Astrocyte of the spinal cord (primary cell): Measurements from ENCODE around the gene ICOS.

ENCODE experiments used
- DNase-seq: peaks from one replicate; pipeline ENCODE4 v3.0.0; 2011; ENCODE audit warnings: low read depth, low spot score
- H3K4me3 ChIP-seq: 2 replicates; pipeline ENCODE4 v1.5.1; 2011; ENCODE audit warnings: low read depth, mild to moderate bottlenecking, low read length, moderate library complexity
- in situ Hi-C: cut with HindIII; loops from 2 replicates; pipeline ENCODE4 v1.10.0; 2017; ENCODE audit warnings: low sequenced_read_pairs
- TF ChIP-seq, protein P1 (sequence below): IDR thresholded peaks from 2 replicates; pipeline ENCODE4 v1.5.1; 2012; ENCODE audit warnings: low read depth, mild to moderate bottlenecking, low read length, inconsistent platforms

ICOS gene

DNA sequence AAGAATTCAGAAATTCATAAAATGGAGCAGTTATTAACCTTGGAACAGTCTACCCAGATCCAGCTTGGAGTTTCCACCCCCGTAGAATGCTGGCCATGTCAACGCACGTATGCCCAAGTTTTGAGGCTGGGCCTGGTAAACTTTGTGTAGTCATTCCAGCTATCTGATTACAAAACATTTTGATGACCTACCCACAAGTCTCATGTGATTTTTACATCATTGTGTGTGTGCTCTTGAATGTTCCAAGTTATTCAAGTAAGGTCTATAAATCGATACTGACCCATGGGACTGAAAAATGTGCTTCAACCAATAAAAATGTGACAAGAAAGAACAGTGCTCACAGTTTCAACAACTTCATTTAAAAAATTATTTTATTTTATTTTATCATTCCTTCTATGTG lies 32.5 kb upstream of the ICOS start:
- in situ Hi-C loops = no loop called here
- DNase-seq = no peak
- H3K4me3 ChIP-seq = no peak overlapping the region
- TF ChIP-seq, protein P1, sequence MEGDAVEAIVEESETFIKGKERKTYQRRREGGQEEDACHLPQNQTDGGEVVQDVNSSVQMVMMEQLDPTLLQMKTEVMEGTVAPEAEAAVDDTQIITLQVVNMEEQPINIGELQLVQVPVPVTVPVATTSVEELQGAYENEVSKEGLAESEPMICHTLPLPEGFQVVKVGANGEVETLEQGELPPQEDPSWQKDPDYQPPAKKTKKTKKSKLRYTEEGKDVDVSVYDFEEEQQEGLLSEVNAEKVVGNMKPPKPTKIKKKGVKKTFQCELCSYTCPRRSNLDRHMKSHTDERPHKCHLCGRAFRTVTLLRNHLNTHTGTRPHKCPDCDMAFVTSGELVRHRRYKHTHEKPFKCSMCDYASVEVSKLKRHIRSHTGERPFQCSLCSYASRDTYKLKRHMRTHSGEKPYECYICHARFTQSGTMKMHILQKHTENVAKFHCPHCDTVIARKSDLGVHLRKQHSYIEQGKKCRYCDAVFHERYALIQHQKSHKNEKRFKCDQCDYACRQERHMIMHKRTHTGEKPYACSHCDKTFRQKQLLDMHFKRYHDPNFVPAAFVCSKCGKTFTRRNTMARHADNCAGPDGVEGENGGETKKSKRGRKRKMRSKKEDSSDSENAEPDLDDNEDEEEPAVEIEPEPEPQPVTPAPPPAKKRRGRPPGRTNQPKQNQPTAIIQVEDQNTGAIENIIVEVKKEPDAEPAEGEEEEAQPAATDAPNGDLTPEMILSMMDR = no peak

DNA sequence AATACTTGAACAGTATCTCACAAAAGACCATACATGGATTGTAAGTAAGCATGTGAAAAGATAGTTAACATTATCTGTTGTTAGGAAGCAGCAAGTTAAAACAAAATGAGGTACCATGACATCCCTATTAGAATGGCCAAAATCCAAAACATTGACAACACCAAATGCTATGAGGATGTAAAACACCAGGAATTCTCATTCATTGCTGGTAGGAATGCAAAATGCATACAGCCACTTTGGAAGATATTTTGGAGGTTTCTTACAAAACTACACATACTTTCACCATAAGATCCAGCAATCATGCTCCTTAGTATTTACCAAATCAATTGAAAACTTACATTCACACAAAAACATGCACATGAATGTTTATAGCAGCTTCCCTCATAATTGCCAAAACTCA lies 30.9 kb upstream of the ICOS start:
- no peak for DNase-seq
- in situ Hi-C loops = no loop called here
- no peak overlapping the region for H3K4me3 ChIP-seq
- TF ChIP-seq, protein P1 = no peak

DNA sequence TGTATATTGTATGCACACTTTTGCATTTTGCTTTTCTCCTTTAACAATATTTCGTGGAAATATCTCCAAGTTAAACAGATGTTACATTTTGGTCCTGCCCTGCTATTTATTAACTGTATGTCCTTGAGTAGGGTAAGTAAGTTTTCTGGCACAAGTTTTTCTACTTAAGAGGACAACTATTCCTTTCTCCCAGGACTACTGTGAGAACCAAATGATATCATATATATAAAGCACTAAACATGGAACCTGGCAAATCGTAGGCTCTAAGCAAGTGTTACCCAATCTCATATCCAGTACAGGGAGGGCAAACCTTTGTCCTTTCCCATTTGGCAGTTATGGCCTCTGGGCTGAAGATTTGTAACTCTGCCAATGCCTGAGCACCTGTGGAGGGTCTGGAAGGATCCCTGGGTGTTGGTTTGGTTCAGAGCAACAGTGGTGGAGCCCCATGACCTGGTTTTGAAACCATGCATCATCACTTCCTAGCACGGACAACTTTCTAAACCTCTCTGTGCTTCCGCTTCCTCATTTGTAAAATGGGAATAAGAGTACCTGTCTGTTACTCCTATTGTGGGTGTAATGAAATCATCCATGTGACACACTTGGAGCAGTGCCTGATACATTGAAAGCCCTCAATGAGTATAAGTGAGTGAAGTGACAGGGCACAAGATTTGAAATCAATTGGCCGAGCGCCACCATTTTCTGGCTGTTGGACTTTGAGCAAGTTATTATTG lies 28.3 kb upstream of the ICOS start:
- in situ Hi-C loops = no loop called here
- no peak overlapping the region for H3K4me3 ChIP-seq
- TF ChIP-seq, protein P1 = no peak
- DNase-seq = no peak

DNA sequence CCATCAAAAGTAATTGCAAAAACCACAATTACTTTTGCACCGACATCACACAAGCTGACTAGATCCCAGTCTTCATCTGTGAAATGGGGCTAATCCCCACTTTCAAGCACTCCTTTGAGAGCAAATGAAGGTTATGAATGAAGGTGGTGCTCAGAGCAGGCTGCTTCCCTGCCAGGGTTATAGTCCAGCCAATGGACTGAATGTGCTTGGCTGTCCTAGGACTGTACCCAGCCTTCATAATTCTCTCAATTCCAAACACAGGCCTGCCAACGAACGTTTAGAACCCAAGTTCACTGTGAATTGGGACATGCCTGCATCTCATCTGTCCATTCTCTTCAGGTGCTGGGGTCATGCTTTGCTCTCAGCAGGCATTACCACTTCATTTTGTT lies 27.8 kb upstream of the ICOS start:
- no peak for DNase-seq
- H3K4me3 ChIP-seq = no peak overlapping the region
- TF ChIP-seq, protein P1 = no peak
- in situ Hi-C loops = no loop called here

DNA sequence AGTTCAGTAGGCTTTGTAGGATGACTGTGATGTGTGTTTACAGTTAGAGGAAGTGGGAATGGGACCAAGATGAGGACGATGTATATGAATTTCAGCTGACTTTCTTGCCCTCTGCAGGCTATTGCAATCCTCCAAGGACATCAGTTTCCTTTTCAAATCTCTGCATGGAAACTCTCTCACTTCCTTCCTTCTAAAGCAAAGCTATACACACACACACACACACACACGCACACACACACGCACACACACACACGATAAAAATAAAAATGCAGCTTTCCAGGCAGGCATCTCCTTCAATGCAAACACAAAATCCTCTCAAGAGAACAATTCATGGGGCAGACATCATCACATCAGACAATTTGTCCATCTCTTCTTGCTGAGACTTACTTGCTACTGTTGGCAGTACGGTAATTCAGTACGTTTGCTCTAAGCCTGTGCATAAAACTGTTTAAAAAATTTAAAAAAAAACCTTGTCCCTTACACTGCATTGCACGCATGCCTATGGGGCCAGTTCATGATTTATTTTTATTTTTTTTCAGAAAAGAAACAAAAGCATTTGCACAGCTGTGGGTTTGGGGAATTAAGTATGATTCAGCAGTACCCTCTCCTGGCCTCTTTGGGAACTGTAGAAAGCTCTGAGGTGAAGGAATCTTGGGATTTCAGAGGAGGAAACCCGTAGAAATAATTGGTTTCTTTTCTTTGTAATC lies 27.1 kb upstream of the ICOS start:
- peak; percentile 78 for DNase-seq
- H3K4me3 ChIP-seq = peak overlapping the region; percentile 1
- in situ Hi-C loops = no loop called here
- TF ChIP-seq, protein P1 = peak; percentile 81

DNA sequence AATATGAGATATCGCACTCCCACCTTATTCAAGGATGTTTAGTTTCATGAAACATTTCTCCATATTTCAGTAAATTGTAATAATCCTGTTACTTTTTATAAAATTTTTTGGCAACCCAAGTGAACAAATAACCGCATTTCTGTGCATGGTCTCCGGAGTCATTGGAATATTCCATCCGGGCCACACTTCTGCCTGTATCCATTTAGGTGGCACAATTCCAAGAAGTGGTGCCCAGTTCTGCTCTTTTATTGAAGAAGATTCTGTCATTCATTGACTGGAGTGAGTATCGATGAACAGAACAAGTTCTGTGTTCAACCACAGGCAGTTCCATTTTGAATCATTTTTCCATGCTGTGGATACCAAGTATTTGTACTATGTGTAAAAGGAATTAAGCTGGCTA lies 26.6 kb upstream of the ICOS start:
- TF ChIP-seq, protein P1 = no peak
- H3K4me3 ChIP-seq = no peak overlapping the region
- in situ Hi-C loops = no loop called here
- no peak for DNase-seq
